ENCODE measurements around the gene LSP1.

LSP1 gene

DNA sequence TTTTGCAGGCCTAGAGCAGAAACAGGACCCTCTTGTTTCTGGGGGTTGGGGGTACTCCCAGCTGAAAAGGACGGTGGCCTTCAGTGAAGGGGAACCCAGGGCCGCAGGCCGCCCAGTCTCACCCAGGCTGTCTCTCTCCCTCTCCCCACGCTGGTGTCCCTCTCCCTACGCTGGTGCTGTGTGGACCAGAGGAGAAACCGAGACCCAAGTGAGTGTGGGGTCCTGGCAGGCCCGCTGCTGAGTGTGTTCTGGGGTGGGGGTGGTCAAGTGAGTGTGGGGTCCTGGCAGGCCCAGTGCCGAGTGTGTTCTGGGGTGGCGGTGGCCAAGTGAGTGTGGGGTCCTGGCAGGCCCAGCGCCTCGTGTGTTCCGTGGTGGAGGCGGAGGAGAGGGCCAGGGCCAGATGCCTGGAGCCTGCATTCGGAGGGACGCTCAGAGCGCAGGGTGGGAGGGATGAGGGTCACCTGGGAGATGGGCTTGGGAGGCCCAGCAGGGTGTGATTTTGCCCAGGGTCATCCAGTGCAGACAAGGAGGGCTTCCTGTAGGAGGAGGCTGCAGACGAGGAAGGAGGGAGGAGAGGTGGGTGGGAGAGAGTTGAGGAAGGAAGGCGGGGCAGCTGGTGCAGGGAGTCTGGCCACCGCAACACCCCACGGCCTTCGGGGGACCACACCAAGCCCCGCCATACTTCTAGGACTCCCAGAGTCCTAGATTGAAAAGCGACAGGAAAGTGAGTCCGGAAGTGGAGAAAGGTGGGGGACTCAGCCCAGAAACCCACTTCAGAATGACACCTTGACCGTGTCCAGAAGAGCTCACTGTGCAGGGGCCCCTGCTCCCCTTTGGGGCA is 77.0 kb downstream of the LSP1 start:
- Histone ChIP-seq H2AFZ (ENCODE audit: low read length) (no peak overlapping the region), H4K20me1 (ENCODE audit: insufficient read depth, low read length) (no peaks in the 10 kb centered on the region), H3K9ac (ENCODE audit: low read length) (no peak overlapping the region), H3K9me3 (replicated peaks; ENCODE audit: insufficient read depth, low read length) (no peaks in the 10 kb centered on the region), H3K4me1 (ENCODE audit: low read length) (no peaks in the 10 kb centered on the region), H3F3A (ENCODE audit: insufficient read depth, low read length) (no peaks in the 10 kb centered on the region), H3K79me2 (ENCODE audit: low read length) (no peaks in the 10 kb centered on the region), H3K36me3 (replicated peaks; ENCODE audit: insufficient read depth, low read length) (no peaks in the 10 kb centered on the region), H3K27me3 (replicated peaks; ENCODE audit: insufficient read depth, low read length) (peaks cover 97% of the 10 kb centered on the region), H3K4me2 (ENCODE audit: low read depth, low read length) (no peak overlapping the region), H3K4me3 (ENCODE audit: low read length) (no peak overlapping the region), H3K9me2 (replicated peaks; ENCODE audit: insufficient read depth, low read length) (no peaks in the 10 kb centered on the region), H3K27ac (ENCODE audit: low read length) (no peak overlapping the region)
- DNase-seq = no peak
- TF ChIP-seq, protein P1, sequence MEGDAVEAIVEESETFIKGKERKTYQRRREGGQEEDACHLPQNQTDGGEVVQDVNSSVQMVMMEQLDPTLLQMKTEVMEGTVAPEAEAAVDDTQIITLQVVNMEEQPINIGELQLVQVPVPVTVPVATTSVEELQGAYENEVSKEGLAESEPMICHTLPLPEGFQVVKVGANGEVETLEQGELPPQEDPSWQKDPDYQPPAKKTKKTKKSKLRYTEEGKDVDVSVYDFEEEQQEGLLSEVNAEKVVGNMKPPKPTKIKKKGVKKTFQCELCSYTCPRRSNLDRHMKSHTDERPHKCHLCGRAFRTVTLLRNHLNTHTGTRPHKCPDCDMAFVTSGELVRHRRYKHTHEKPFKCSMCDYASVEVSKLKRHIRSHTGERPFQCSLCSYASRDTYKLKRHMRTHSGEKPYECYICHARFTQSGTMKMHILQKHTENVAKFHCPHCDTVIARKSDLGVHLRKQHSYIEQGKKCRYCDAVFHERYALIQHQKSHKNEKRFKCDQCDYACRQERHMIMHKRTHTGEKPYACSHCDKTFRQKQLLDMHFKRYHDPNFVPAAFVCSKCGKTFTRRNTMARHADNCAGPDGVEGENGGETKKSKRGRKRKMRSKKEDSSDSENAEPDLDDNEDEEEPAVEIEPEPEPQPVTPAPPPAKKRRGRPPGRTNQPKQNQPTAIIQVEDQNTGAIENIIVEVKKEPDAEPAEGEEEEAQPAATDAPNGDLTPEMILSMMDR (IDR thresholded peaks at IDR 0.05; ENCODE audit: low read length) = no peak
- TF ChIP-seq EZH2 (optimal IDR thresholded peaks at IDR 0.05; ENCODE audit: low read depth, low read length) (no peak), EZH2phosphoT487 (IDR thresholded peaks at IDR 0.05; ENCODE audit: low read length) (no peak)

DNA sequence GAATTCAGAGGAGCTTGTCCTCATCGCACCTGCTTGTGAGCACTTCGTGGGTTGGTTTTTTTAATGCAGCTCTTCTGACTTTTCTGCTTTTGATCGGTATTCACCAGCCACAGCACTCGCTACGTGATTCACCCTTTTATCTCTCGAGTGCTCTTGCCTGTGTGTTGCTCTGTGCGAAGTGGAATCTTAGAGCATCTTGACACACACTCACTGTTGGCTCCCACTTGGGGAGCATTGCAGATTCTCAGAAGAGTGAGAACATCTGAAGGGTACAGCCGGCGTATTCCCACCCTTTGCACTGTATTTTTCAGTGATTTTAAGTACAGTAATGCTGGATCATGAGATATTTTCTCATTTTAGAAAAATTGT is 77.6 kb downstream of the LSP1 start:
- H3K4me2 ChIP-seq (ENCODE audit: low read depth, low read length) = no peak overlapping the region
- no peak overlapping the region for H3K9ac ChIP-seq (ENCODE audit: low read length)
- no peaks in the 10 kb centered on the region for H4K20me1 ChIP-seq (ENCODE audit: insufficient read depth, low read length)
- no peaks in the 10 kb centered on the region for H3K9me2 ChIP-seq (replicated peaks; ENCODE audit: insufficient read depth, low read length)
- H2AFZ ChIP-seq (ENCODE audit: low read length) = no peak overlapping the region
- no peak for TF ChIP-seq EZH2 (optimal IDR thresholded peaks at IDR 0.05; ENCODE audit: low read depth, low read length)
- TF ChIP-seq EZH2phosphoT487 (IDR thresholded peaks at IDR 0.05; ENCODE audit: low read length) = no peak
- TF ChIP-seq, protein P1 (IDR thresholded peaks at IDR 0.05; ENCODE audit: low read length) = no peak
- H3K4me1 ChIP-seq (ENCODE audit: low read length) = no peaks in the 10 kb centered on the region
- no peaks in the 10 kb centered on the region for H3K9me3 ChIP-seq (replicated peaks; ENCODE audit: insufficient read depth, low read length)
- no peaks in the 10 kb centered on the region for H3F3A ChIP-seq (ENCODE audit: insufficient read depth, low read length)
- H3K27me3 ChIP-seq (replicated peaks; ENCODE audit: insufficient read depth, low read length) = peaks cover 97% of the 10 kb centered on the region
- no peaks in the 10 kb centered on the region for H3K36me3 ChIP-seq (replicated peaks; ENCODE audit: insufficient read depth, low read length)
- no peak for DNase-seq
- no peak overlapping the region for H3K27ac ChIP-seq (ENCODE audit: low read length)
- no peaks in the 10 kb centered on the region for H3K79me2 ChIP-seq (ENCODE audit: low read length)
- H3K4me3 ChIP-seq (ENCODE audit: low read length) = no peak overlapping the region

DNA sequence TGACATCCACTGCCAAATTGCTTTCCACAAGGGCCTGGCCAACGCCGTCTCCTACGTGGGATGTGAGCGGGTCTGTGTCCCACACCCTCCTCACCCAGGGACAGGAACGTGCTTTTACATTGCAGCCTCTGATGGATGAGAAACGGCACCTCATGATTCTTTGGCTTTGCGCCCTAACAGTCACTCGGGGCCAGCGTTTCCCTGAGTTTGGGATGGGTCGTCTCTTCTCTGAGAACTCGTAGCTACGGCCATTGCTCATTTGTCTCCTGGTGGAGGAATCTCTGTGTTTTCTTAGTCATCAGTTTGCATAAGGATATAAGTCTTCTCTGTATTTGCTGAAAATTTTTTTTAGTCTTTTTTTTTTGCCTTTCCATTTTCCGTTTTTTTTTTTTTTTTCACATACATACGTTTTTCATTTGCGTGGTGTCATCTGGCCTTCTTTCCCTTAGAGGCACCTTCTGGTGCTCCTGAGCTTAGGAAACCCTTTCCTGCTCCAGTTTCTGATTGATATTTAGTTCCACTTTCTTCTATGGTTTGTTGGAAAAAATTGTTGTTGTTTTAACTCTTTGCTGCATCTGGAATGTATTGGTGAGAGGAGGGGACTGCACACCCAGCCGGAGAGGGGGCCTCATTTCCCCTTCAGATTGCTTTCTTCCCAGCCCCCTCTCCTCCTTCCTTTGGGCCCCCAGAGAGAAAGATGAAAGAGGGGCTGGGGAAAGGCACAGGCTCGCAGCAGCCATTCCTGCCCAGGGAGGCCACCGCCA is 78.6 kb downstream of the LSP1 start:
- DNase-seq = no peak
- Histone ChIP-seq H4K20me1 (ENCODE audit: insufficient read depth, low read length) (no peaks in the 10 kb centered on the region), H3K79me2 (ENCODE audit: low read length) (no peaks in the 10 kb centered on the region), H3F3A (ENCODE audit: insufficient read depth, low read length) (no peaks in the 10 kb centered on the region), H3K27ac (ENCODE audit: low read length) (no peak overlapping the region), H3K4me1 (ENCODE audit: low read length) (no peaks in the 10 kb centered on the region), H3K9ac (ENCODE audit: low read length) (no peak overlapping the region), H3K4me2 (ENCODE audit: low read depth, low read length) (no peak overlapping the region), H2AFZ (ENCODE audit: low read length) (no peak overlapping the region), H3K9me3 (replicated peaks; ENCODE audit: insufficient read depth, low read length) (no peaks in the 10 kb centered on the region), H3K4me3 (ENCODE audit: low read length) (no peak overlapping the region), H3K9me2 (replicated peaks; ENCODE audit: insufficient read depth, low read length) (no peaks in the 10 kb centered on the region), H3K36me3 (replicated peaks; ENCODE audit: insufficient read depth, low read length) (no peaks in the 10 kb centered on the region), H3K27me3 (replicated peaks; ENCODE audit: insufficient read depth, low read length) (peaks cover 97% of the 10 kb centered on the region)
- TF ChIP-seq, protein P1 (IDR thresholded peaks at IDR 0.05; ENCODE audit: low read length) = no peak
- TF ChIP-seq EZH2 (optimal IDR thresholded peaks at IDR 0.05; ENCODE audit: low read depth, low read length) (no peak), EZH2phosphoT487 (IDR thresholded peaks at IDR 0.05; ENCODE audit: low read length) (no peak)

All from MM.1S (cell line).